Pulmonary artery endothelial cell (primary cell): ENCODE measurements around the gene OR4D9. TPM values are rescaled to one million over a fixed set of nuclear protein-coding genes. Genes with fewer than 3 reads are reported as not detected.
"Not testable (repeated sequence)": the region's sequence is repeated elsewhere in the genome, so short reads cannot be mapped to it uniquely, and the experiment has no call there.

ENCODE experiments used
- DNase-seq: peaks from one replicate; pipeline ENCODE4 v3.0.0-alpha.2; 2011; ENCODE audit warnings: low read depth, low spot score
- total RNA-seq: library from RNA; depleted of rRNA; stranded (reverse); fragments of >200 nt; gene quantifications from 2 replicates; pipeline ENCODE4 v1.2.3, GENCODE V29; 2014

OR4D9 gene
- not detected in 2 replicates for total RNA-seq

DNA sequence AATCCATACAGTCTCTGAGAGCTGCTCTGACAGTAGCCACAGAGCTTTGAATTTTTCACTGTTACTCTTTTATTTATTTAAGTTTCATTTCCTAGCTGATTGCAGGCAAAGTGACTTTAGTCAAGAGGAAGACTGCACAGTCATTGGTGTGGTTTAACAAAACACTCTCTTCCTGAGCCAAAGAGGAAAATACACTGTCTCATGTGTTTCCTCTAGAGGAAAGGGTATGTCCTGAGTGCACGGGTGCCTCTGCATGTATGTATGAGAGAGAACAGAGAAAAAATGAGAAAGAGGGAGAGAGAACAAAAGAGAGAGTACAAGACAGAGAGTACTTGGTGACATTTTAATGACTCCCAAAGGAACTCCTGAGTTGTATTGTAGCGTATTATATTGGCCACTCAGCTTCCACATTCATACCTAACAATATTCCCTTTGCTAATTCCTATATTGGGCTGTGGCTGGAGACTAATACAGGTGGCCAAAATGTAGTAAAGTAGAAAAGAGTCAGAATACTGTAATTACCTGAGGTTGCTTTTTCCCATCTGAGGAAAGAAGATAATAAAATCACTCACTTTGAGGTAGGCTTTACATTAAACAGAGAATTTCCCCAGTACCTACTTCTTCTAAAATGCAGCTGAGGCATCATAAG is at the start of gene OR4D9:
Gene OR4D9, plus strand, starts transcription at position 599 of the 649 bp plus-strand sequence. CDS start 3,374 bp downstream, outside the sequence.
- peak; percentile 26 for DNase-seq

DNA sequence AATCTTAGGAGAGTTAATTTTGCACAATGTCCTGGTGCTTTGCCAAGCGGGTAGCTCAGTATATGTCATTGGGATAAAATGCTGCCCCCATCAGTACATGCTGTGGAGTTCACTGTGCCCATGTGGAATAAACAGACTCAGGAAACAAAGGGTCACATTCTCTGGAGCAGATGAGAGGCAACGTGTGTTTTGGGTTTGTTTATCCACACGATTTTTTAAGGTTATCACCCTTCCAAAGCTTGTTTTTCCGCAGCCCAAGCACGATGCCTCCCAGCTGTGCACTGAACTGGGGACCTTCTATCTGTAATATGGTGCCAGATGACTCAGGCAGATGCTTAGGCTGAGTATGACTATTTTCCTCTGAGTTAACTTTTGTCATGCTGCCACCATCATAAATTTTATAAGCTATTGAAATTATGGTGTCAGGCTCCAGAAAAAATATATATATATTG is 48.1 kb upstream of the OR4D9 start:
- DNase-seq: peak; percentile 27

DNA sequence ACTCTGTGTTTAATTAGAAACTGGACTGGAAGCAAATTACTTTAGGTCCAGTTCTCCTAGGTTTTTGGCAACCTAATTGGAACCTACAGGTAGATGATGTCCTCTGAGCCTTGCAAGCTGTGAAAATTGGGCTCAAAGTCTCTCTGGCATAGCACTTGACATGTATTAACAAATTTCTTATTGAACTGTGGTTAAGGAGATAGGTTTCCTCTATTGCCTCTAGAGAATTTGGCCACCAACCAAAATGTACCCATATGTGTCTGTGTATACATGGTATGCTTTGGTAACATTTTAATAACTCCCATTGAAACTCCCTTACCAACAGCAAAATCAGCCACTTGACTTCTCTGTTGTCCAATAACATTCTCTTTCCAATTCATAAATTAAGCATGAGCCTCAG is 38.3 kb upstream of the OR4D9 start, which contains the start of gene OR4D10:
Gene OR4D10, plus strand, starts transcription at position 301 of the 400 bp plus-strand sequence. CDS start 4,115 bp downstream, outside the sequence.
- no peak for DNase-seq

GRCh38 chr11:59475176-59475575 is 36.2 kb upstream of the OR4D9 start:
- no peak for DNase-seq

- no peak for DNase-seq
These were observed 31.4 kb upstream of the OR4D9 start for GRCh38 chr11:59479906-59480305.

DNA sequence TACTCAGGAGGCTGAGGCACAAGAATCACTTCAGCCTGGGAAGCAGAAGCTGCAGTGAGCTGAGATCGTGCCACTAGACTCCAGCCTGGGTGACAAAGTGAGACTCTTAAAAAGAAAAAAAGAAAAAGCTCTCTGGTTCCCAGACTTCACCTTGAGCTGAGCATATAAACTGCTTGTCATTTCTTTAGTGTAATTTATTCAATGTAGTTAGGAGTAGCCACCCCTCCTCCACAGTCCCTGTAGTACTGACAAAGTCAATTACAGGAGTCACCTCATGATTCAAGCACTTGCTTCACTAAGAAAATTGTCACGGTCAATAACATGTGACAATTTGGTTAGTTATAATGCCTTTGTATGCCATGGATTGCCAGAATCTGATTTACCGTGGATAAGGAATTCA is 31.0 kb upstream of the OR4D9 start:
- DNase-seq: no peak

- no peak for DNase-seq
These were observed 9.4 kb upstream of the OR4D9 start for GRCh38 chr11:59501931-59502330.

- no peak for DNase-seq
These were observed 8.1 kb upstream of the OR4D9 start, which contains the start of gene OR4D11 for GRCh38 chr11:59503276-59503675. Gene OR4D11, plus strand, starts transcription at chr11:59503576. Its CDS starts 0 bp downstream, at chr11:59503576.

- DNase-seq: no peak
These were observed 336 bp downstream of the OR4D9 start for GRCh38 chr11:59511675-59512074.

- not testable (repeated sequence) for DNase-seq
These were observed 8.8 kb downstream of the OR4D9 start for GRCh38 chr11:59520139-59520538.

DNA sequence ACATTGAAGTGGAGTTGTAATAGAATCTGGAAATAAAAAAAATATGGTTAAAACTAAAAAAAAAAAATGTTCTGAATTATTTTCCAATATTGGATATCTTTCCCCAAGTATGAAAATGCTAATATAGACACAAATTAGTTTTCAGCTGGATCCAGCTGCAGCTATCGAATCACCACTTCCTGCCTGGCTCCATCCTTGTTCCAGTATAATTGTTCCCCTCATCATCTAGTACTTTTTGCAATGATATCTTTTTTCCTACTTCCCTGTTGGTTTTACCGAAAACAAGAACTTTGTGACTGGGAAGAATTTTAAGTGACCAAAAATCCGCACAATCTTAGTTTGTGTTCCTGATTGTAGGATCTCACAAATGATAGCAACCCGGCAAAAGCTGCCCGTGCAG is 9.4 kb downstream of the OR4D9 start:
- DNase-seq: no peak

- DNase-seq: no peak
These were observed 12.2 kb downstream of the OR4D9 start for GRCh38 chr11:59523541-59523940.

- DNase-seq: no peak
These were observed 17.4 kb downstream of the OR4D9 start for GRCh38 chr11:59528711-59529110.

- DNase-seq: no peak
These were observed 21.3 kb downstream of the OR4D9 start for GRCh38 chr11:59532620-59533019.

DNA sequence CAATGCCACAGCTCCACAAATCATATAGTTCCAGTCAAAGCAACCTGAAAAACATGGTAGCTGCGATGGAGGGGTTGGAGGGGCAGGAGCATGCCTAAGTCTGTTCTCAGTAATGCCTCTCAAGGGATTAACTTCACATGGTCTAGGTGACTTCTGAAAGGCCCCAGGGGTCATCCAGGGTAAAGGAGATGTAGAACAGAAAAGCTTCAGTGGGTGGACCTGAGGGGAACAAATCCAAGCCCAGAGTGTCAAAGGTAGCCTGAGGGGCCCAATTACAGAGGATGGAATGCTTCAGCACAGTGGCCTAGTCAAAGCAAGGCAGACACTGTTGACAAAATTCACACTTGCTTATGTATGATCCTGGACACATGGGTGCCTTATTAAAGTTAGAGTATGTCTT is 23.3 kb downstream of the OR4D9 start:
- no peak for DNase-seq

GRCh38 chr11:59542142-59542810 is 30.9 kb downstream of the OR4D9 start:
- no peak for DNase-seq

GRCh38 chr11:59543713-59544112 is 32.4 kb downstream of the OR4D9 start:
- DNase-seq: not testable (repeated sequence)

- DNase-seq: no peak
These were observed 33.5 kb downstream of the OR4D9 start for GRCh38 chr11:59544869-59545178.

DNA sequence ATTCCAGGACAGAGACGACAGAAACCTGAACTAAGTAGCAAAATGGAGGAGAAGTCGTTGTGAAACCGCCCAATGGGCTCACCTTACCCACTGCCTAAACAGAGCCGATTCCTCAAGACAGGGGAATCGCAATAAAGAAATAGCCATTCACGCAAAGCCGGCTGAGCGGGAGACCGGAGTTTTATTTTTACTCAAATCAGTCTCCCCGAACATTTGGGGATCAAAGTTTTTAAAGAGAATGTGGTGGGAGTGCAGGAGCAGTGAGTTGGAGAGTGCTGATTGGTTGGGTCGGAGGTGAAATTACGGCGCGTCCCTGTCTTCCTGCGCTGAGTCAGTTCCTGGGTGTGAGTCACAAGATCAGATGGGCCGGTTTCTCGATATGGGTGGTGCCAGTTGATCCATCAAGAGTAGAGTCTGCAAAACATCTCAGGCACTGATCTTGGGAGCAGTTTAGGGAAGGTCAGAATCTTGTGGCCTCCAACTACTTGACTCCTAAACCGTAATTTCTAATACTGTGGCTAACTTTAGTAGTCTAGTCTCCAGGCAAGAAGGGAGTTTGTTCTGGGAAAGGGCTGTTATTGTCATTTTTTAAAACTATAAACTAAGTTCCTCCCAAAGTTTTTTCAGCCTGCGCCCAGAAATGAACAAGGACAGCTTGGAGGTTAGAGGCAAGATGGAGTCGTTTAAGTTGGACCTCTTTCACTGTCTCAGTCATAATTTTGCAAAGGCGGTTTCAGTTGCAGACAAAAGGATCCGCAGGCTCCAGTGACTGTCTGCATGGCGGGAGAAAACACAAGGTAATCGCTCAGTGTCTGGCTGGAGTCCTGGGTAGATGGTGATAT is 34.1 kb downstream of the OR4D9 start:
- no peak for DNase-seq

DNA sequence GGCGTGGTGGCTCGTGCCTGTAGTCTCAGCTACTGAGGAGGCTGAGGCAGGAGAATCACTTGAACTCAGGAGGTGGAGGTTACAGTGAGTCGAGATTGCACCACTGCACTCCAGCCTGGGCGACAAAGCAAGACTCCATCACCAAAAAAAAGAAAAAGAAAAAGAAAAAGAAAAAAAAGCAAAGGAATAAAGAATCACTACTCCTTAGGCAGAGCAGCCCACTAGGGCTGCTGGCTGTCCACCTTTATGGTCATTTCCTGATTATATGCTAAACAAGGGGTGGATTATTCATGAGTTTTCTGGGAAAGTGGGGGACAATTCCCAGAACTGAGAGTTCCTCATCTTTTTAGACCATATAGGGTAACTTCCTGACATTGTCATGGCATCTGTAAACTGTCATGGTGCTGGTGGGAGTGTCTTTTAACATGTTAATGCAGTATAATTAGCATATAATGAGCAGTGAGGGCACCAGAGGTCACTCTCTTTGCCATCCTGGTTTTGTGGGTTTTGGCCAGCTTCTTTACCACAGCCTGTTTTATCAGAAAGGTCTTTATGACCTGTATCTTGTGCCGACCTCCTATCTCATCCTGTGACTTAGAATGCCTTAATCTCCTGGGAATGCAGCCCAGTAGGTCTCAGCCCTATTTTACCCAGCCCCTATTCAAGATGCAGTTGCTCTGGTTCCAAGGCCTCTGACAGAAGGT is 36.4 kb downstream of the OR4D9 start:
- not testable (repeated sequence) for DNase-seq

DNA sequence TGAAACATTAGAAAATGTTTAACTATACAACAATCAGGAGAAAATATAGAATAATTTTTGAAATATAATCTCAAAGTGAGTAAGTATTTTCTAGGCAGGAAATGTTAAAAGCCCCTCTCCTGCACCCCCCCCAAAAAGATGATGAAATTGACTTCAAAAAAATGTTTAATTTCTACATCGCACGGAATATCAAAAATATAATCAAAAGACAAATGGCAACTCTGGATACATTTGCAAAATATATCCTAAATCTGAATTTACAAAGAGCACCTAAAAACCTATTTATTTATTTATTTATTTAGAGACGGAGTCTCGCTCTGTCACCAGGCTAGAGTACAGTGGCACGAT is 36.9 kb downstream of the OR4D9 start:
- DNase-seq: no peak
